HG03469 (cell line): Measurements from ENCODE around the gene DCBLD2.
A peak's percentile ranks its signal among the peaks of the same experiment; 100 is the strongest.

Experiments used
- ATAC-seq: cut with Tn5 transposase; IDR thresholded peaks from one replicate; pipeline ENCODE4 v1.9.1; 2021; ENCODE audit warnings: mild to moderate bottlenecking, moderate library complexity, moderate number of reproducible peaks; ENCODE audit not compliant: unreplicated experiment

DCBLD2 gene, protein sequence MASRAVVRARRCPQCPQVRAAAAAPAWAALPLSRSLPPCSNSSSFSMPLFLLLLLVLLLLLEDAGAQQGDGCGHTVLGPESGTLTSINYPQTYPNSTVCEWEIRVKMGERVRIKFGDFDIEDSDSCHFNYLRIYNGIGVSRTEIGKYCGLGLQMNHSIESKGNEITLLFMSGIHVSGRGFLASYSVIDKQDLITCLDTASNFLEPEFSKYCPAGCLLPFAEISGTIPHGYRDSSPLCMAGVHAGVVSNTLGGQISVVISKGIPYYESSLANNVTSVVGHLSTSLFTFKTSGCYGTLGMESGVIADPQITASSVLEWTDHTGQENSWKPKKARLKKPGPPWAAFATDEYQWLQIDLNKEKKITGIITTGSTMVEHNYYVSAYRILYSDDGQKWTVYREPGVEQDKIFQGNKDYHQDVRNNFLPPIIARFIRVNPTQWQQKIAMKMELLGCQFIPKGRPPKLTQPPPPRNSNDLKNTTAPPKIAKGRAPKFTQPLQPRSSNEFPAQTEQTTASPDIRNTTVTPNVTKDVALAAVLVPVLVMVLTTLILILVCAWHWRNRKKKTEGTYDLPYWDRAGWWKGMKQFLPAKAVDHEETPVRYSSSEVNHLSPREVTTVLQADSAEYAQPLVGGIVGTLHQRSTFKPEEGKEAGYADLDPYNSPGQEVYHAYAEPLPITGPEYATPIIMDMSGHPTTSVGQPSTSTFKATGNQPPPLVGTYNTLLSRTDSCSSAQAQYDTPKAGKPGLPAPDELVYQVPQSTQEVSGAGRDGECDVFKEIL

GRCh38 chr3:98901392-98902350, at the start of gene DCBLD2:
Gene DCBLD2, minus strand, starts transcription at chr3:98901695. Its CDS starts 369 bp downstream, at chr3:98901326.
- peak; percentile 100 for ATAC-seq

- ATAC-seq: no peak
Measured at GRCh38 chr3:98945666-98946065, 44.2 kb upstream of the DCBLD2 start.

DNA sequence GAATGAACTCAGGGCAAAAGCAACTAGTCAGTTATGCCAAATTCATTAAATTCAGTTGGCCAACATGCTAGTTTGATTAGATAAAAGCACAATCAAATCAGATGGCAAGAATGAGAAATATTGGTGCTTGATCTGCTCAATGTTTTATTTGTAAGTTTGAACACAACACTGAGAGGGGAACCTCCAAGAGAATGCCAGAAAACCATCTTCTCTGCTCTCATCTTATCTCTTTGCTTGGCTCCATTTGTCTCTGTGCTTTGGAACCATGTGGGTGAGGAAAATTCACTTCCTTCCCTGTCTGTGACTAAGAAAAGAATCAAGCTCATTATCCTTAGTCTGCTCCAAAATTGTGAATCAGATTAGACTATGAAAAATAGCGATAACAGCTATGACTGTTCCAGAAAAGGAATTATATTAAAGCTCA, 43.6 kb upstream of the DCBLD2 start:
- ATAC-seq: no peak

- ATAC-seq: no peak
Measured at GRCh38 chr3:98930413-98930812, 28.9 kb upstream of the DCBLD2 start.

GRCh38 chr3:98921957-98922356, 20.5 kb upstream of the DCBLD2 start:
- ATAC-seq: no peak

GRCh38 chr3:98920166-98920565, 18.7 kb upstream of the DCBLD2 start:
- ATAC-seq: no peak

DNA sequence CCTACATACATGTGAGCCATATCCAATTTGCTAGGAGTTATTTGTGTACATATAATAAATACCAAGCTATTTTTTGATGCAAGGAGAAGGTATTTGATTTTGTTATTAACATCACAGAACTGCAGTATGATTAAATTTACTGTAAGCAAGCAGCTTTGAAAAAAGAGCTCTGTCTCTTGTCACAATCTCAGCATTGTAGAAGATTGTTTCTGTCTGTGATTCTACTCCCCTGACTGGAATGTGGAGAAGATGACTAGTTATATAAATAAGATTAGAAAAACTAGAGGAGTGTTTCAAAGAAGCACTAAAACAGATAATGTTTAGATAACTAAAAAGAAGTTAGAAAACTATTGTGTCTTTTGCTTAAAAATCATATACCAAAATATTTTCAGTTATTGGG, 17.1 kb upstream of the DCBLD2 start:
- no peak for ATAC-seq

DNA sequence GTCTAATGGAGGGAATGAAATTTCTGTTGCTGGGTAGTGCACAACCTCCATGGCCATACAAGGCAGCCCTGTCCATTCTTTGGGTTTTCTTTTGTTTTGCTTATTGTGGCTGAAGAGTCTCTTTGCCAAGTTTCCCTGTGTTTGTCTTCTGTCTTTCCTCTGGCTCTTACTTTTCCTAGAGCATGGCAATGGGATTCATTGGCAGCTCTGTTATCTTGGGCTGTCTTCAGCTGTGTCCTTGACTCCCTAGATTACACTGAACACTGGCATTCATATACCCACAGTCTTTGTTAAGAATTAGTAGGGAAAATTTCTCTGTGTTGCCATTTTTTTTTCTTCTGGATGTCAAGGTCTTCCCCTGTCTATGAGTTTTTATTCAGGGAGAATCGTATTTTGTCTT, 16.1 kb upstream of the DCBLD2 start:
- no peak for ATAC-seq

DNA sequence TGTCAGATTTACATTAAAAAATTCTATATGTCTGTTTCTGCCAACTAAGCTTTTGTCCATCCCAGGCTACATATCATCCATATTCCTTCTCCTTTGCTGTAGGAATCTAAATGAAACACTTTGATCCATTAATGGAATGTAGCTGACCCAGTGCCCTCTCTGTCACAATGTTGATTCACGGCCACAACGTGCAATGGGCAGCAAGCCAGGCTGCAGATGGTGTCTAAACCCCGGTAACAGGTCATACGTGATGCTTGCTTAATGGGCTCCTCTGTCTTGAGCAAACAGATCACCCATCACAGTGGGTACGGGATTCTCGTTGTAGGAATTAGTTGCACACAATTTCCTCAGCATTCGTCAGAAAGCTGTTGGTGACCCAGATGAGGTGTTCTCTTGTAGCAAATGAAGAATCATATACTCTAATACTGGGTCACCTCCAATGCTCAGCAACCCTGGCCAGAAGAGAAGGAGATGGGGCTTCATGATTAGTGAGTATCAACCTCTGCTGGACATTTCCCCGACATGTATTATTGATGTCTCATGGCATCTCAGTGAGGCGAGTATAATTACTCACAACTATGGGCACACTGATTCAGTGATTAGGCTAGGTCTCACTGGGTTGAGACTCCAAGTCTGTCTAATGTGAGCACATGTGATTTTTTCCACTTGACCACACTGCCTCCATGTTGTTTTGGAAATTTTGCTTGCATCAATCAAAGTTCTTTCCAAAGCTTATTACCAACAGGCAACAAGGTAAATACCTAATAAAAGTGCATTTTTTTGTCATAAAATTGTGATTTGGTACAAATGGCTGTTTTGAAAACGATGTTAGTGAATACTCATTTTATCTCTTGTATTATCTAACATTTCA, 12.9 kb upstream of the DCBLD2 start:
- no peak for ATAC-seq

GRCh38 chr3:98912448-98912847, 11.0 kb upstream of the DCBLD2 start:
- no peak for ATAC-seq

DNA sequence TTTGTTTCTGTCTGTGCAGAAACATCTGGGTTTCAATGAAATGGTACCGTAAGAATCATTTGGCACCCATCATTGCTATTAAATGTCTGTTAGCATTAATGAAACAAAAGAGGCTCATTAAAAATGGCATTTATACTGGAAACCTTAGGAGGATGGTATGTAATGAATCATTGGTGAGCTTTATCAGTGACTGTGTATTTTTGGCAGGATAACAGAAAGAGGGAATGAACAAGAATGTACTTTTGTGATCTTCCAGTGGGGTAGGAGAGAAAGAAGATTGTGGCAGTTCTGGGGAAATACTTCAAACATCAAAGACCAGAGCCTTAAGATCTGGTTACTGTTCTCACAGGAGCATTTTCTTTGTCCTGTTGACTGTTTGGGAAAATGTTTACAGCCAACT, 4.7 kb upstream of the DCBLD2 start:
- no peak for ATAC-seq

GRCh38 chr3:98903705-98904481, 2.4 kb upstream of the DCBLD2 start:
- no peak for ATAC-seq

GRCh38 chr3:98903099-98903498, 1.6 kb upstream of the DCBLD2 start:
- no peak for ATAC-seq

DNA sequence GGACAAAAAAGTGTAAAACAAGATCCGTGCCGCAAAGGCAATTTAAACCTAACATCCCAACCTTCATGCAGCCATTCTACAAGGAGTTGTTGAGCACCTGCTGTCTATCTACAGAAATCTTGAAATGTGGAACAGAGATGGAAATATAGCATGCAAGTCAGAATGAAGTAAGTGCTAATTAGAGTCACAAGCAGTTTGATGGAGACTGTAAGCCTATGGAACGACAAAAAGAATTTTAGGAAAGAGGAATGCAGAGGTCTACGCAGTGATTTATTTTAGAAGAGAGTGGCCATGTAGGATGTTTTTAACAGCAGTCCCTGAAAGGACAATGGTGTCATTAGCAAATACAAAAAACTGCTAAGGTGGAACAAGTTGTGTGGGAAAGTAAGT, 851 bp upstream of the DCBLD2 start:
- ATAC-seq: no peak

- peak; percentile 3 for ATAC-seq
Measured at GRCh38 chr3:98901119-98901391, 440 bp downstream of the DCBLD2 start.

DNA sequence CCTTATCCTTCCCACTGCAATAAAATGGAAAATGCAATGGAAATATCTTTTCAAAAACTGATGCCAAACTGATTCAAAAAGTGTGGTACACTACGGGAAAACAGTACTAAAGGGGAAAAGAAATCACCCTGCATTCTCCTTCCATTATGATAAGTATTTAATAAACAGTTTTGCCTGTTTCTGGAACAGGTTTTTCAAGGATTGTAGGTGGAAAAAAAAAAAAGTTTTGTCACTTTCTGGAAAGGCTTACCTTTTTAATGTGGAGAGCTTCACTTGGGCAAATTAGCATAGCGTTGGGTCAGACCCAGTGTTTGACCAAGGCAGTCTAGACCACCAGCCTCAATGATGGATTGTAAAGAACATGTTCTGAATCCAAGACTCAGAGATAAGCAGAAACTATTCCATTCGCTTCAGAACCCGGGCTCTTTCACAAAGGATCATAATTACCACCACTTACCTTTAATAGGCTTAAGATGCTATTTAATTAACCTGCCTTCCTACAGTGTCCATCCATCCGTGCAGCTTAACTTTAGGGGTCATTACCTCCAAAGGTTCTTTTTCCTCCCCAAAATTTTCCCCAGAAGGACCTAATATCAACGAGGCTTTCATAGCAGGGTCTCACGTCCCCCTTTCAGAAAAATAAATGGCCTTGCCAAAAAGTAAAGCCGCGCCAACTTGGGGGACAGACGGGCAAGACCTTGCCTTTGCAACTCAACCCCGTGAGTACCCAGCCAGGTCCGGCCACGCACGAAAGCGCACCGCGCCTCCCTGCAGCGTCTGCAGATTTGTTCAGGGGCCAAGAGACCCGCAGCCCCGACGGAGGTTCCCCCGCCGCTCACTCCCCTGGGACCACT, 1.0 kb downstream of the DCBLD2 start:
- no peak for ATAC-seq

GRCh38 chr3:98897701-98898100, 3.8 kb downstream of the DCBLD2 start:
- no peak for ATAC-seq

GRCh38 chr3:98894791-98895576, 6.5 kb downstream of the DCBLD2 start:
- no peak for ATAC-seq
